ENCODE data around the gene TAF10.

Gene TAF10

GRCh38 chr11:6576471-6577373 is 35.3 kb downstream of the TAF10 start:
- DNase-seq (ENCODE audit: low spot score) = peak; percentile 74

GRCh38 chr11:6574816-6575715 is 37.0 kb downstream of the TAF10 start:
- DNase-seq (ENCODE audit: low spot score) = no peak

GRCh38 chr11:6572215-6572614 is 39.8 kb downstream of the TAF10 start:
- peak; percentile 81 for DNase-seq (ENCODE audit: low spot score)

DNA sequence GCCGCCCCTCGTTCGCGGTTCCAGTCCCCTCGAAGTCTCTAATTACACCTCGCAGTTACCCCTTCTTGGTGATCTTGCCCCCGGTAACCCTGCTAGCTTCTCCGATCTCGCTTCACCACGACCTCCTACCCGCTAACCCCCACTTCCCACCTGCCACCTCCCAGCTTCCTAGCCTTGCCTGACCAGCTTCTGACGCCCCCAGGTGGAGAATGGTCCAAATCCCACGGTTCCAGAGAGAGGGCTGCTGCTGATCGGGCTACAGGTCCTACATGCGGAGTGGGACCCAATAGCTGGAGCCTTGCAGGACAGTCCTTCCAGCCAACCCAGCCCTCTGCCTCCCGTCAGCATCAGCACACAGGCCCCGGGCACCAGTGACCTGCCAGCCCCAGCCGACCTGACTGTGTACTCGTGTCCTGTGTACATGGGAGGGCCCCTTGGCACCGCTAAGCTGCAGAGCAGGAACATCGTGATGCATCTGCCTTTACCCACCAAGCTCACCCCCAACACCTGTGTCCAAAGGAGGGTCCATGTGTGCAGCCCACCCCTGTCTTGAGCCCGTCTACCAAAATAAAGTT is 40.5 kb downstream of the TAF10 start:
- DNase-seq (ENCODE audit: low spot score) = no peak

DNA sequence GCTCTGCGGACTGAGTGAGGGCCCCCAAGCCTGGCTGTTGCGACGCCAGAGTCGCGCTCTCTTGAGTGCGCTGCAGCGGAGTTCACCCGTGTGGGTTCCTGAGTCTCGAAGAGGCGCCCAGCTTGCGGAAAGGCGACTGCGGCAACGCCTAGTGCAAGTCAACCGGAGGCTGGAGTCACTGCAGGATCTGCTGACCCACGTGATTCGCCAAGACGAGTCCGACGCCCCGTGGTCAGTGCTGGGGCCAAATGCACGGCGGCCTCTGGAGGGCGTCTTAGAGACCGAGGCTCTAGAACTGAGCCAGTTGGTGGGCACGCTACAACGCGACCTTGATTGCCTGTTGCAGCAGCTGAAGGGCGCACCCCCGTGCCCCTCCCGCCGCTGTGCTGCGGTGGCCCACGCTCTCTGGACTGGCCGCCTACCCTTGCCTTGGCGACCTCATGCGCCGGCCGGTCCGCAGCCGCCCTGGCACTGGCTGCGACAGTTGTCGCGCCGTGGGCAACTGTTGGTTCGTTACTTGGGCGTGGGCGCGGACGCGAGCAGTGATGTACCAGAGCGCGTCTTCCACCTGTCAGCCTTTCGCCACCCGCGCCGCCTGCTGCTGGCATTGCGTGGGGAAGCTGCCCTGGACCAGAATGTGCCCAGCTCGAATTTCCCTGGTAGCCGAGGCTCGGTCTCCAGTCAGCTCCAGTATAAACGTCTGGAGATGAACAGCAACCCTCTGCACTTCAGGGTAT is 41.2 kb downstream of the TAF10 start:
- no peak for DNase-seq (ENCODE audit: low spot score)

DNA sequence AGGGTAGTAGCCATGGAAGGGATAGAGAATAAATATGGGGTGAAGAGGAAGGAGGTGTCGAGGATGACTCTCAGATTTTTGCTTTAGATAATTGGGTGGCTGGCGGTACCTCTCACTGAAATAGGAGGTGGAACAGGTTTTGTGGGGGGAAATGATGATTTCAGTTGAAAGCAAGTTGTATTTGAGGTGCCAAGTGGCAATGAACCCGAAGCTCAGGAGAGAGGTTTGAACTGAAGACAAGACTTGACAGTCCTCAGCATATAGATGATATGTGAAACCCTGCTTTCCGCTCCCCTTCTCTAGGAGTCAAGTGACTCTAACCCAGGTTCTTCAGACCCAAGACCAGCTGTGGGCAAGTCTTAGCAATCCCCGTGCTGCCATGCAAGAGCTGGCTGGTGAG is 42.3 kb downstream of the TAF10 start:
- DNase-seq (ENCODE audit: low spot score) = no peak

- DNase-seq (ENCODE audit: low spot score) = peak; percentile 49
Measured at GRCh38 chr11:6568191-6568918, 43.7 kb downstream of the TAF10 start.

GRCh38 chr11:6567371-6567745 is 44.7 kb downstream of the TAF10 start:
- DNase-seq (ENCODE audit: low spot score) = no peak

GRCh38 chr11:6566704-6567370 is 45.2 kb downstream of the TAF10 start:
- DNase-seq (ENCODE audit: low spot score) = no peak

DNA sequence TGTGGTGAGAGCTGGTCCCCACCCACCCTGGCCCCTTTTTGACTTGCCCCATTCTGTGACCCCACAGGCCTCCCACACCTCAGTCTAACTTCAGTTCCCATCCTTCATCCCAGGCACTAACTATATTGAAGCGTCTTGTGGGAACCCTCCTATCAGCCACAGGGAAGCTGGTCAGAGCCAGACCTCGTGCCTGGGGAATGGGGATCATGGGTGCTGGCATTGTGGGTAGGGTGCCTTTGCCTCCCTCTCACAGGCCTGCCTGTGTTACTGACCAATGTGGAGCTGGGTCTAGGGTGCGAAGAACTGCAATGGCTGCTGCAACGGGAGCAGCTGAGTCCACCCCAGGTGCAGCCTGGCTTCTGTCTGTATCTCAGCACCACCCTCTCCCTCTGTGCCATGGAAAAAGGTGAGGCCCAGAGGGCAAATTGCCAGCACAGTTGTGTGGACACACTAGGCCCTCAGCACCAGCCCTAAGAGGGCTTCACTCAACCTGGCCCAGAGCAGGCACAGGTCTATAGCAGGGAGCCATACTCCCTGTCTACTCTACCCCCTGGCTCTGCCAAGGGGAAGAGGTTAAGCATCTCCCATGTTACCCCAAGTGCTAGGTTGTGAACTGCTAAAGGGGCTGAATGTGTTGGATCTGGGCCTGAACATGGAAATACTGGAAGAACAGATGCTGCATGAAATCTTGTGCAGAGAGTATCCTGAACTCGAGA is 45.9 kb downstream of the TAF10 start:
- DNase-seq (ENCODE audit: low spot score) = no peak

- no peak for DNase-seq (ENCODE audit: low spot score)
Measured at GRCh38 chr11:6565325-6565724, 46.7 kb downstream of the TAF10 start.

DNA sequence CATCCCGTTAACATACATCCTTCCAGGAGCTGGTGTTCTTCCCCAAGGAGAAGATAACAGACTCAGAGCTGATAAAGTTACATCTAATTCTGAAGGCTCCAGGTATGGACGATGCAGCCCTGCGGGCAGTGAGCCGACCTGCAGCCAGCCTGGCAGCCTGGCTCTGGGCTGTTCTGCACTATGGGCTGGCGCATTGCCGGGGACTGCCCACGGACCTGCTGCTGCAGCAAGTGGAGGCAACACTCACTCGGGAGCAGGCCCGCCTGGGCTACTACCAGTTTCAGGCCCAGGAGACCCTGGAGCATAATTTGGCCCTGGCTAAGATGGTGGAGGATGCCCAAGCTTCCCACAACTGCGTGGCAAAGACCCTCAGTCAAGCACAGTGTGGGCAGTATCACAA is 48.3 kb downstream of the TAF10 start:
- no peak for DNase-seq (ENCODE audit: low spot score)

DNA sequence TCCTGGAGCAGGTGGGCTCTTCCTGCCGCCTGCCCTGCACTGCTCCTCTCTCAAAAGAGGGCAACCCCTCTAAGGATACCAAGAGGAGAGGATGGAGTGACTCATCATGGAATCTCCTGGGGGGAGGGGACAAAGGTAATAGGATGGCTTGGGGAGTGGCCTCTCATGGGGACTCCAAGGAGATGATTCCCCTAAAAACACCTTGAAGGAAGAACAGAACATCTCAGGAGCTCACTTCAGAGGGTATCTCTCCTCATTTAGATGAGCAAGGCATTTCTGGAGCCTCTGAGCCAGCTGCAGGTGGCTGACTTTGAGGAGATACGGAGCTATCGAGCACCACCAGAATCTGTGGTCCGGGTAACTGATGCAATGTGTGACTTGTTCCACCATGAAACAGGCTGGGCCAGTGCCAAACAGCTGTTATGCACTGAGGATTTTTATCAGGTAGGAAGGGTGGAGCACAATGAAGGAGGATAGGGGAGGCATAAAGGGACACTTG is 48.8 kb downstream of the TAF10 start:
- DNase-seq (ENCODE audit: low spot score) = no peak

- DNase-seq (ENCODE audit: low spot score) = no peak
Measured at GRCh38 chr11:6561288-6561687, 50.7 kb downstream of the TAF10 start.
